AG04449 (cell line): ENCODE data around the gene BBS4.

Source experiments
- CTCF ChIA-PET: fragments of 350-600 bp; formaldehyde crosslinking; extraction: SDS; loops from one replicate; lab custom pipeline; 2021; ENCODE audit warnings: antibody characterized with exemption; lab: Yijun Ruan, JAX
- POLR2A ChIA-PET: fragments of 400-600, 350-600 bp; formaldehyde crosslinking; extraction: SDS; loops from one replicate; lab custom pipeline; 2020; ENCODE audit warnings: antibody characterized with exemption, inconsistent platforms; lab: Yijun Ruan, JAX
- DNase-seq: peaks from one replicate; pipeline ENCODE4 v3.0.0-alpha.2; 2010; ENCODE audit warnings: low read depth, low spot score
- H3K4me3 ChIP-seq: 2 replicates; pipeline ENCODE4 v1.5.1; 2011; ENCODE audit warnings: low read depth, mild to moderate bottlenecking, control low read depth, low read length
- TF ChIP-seq, protein P1 (sequence below): IDR thresholded peaks from one replicate; pipeline ENCODE4 v1.5.1; 2011; ENCODE audit warnings: mild to moderate bottlenecking, moderate library complexity, low read length, control low read depth, inconsistent platforms; ENCODE audit not compliant: insufficient read depth; ENCODE audit errors: missing control alignments

The BBS4 gene

DNA sequence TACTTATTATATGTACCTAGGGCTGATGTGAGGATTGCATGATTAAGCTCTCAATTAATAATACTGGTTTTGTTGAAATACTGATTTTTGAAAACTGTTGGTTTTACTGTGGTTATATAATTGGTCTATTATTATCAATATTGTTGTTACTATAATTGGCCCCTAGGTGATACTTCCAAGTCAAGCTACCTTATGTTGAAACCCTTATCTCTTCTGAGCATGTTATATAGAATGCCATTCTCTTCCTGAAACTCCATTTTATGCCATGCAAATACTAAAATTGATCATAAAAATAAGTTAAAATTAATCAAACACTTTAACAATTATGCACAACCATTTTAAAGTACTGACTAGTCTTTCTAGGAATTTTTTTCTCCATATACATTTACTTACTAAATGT is 46.1 kb downstream of the BBS4 start:
- CTCF ChIA-PET: interaction anchor here (9.4 kb wide), 1 partner anchor 11 kb away, joined by 118 read pairs; no protein-coding TSS in a partner anchor
- DNase-seq: no peak
- TF ChIP-seq, protein P1, sequence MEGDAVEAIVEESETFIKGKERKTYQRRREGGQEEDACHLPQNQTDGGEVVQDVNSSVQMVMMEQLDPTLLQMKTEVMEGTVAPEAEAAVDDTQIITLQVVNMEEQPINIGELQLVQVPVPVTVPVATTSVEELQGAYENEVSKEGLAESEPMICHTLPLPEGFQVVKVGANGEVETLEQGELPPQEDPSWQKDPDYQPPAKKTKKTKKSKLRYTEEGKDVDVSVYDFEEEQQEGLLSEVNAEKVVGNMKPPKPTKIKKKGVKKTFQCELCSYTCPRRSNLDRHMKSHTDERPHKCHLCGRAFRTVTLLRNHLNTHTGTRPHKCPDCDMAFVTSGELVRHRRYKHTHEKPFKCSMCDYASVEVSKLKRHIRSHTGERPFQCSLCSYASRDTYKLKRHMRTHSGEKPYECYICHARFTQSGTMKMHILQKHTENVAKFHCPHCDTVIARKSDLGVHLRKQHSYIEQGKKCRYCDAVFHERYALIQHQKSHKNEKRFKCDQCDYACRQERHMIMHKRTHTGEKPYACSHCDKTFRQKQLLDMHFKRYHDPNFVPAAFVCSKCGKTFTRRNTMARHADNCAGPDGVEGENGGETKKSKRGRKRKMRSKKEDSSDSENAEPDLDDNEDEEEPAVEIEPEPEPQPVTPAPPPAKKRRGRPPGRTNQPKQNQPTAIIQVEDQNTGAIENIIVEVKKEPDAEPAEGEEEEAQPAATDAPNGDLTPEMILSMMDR: no peak
- POLR2A ChIA-PET: no interaction called here
- H3K4me3 ChIP-seq: no peak overlapping the region

DNA sequence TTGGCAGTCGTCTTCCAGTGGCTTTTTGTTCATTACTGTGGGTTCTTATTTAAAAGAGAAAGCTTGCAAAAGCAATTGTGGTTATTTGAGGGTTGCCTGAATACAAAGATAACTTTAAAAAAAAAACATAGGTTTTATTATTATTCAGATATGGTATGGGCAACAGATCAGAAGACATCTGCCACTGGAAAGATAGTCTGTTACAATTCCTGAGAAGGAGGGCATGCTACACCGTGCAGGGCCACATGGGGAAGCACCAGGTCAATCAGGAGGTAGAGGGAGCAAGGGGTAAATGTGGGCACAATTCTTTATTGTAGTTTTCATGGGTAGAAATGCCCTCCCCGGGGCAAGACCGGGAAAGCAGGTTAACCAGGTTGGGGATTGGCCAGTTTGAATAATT is 46.5 kb downstream of the BBS4 start:
- ChIA-PET POLR2A (no interaction called here), CTCF (interaction anchor here (9.4 kb wide), 1 partner anchor 12 kb away, joined by 118 read pairs; no protein-coding TSS in a partner anchor)
- DNase-seq: no peak
- TF ChIP-seq, protein P1: no peak
- H3K4me3 ChIP-seq: no peak overlapping the region

DNA sequence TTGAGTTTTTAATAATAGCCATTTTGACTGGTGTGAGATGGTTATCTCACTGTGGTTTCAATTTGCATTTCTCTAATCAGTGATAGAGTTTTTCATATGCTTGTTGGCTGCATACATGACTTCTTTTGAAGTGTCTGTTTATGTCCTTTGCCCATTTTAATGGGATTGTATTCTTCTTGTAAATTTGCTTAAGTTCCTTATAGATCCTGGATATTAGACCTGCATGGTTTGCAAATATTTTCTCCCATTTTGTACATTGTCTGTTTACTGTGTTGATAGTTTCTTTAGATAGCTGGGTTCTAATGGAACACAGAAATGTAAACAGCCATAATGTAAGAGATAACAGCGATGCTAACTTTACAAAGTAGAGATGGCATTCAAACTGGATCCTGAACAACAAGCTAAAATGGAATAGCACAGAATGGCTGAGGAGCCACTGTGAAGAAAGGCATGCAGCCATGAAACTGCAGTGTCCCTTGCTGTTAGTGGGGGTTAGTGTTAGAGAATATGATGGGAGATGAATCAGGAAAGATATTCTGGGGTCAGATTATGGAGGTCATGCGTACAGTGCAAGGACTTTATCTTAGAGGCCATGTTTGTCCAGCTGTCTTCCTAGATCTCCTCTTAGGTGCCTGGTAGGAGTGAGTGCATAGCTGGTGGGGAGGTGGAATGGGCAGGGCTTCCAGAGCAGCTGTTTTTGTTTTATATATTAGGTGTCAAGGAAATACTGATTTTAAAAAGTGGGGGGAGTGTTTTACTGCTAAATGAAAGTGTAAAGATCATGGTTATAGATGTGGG is 48.1 kb downstream of the BBS4 start:
- ChIA-PET POLR2A (interaction anchor here (0.6 kb wide), 1 partner anchor 48 kb away, joined by 5 read pairs; no protein-coding TSS in a partner anchor), CTCF (interaction anchor here (1.4 to 9.4 kb wide), 2 partner anchors 13 to 15 kb away, joined by 4 to 118 read pairs; no protein-coding TSS in a partner anchor)
- TF ChIP-seq, protein P1: no peak
- no peak for DNase-seq
- H3K4me3 ChIP-seq: no peak overlapping the region

DNA sequence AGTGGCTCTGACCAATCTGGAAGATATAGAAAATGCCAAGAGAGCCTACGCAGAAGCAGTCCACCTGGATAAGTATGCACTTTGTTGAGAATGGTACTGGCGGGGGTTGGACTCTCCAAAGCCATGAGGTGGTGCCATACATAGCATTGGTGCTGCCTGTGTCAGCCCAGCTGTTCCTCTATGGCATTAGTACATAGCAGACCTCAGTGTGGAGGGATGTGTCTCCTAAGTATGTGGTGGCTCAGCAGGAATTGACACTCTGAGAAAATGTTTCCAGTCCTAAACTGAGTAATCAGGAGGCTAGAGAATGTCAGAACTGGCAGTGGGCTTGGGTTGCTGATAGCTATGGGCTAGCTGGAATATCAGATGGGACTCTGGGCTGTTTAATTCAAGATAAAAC is 49.1 kb downstream of the BBS4 start:
- H3K4me3 ChIP-seq: no peak overlapping the region
- no peak for DNase-seq
- TF ChIP-seq, protein P1: no peak
- ChIA-PET CTCF (interaction anchor here (9.4 kb wide), 1 partner anchor 14 kb away, joined by 118 read pairs; no protein-coding TSS in a partner anchor), POLR2A (interaction anchor here (0.7 kb wide), 1 partner anchor 15 kb away, joined by 3 read pairs; no protein-coding TSS in a partner anchor)

DNA sequence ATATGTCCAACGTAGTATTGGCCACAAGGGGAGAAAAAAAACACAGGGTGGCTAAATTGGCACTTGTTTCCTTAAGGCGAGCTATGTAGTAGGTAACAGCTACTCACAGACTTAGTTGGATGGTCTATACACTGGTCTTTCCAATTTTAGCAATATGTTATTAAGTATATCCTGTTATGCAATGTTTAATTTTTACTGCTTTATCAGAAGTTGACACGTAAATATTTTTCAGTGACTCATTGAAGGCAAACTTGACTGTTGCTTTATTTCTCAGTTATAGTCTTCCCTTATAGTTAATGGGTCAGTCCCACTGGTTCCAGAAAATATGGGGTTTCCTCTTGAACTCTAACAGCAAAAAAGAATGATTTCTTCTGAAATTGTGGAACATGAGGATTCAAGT is 51.1 kb downstream of the BBS4 start:
- POLR2A ChIA-PET: no interaction called here

More for the DNA sequence above, 51.1 kb downstream of the BBS4 start:
- TF ChIP-seq, protein P1: no peak
- no peak overlapping the region for H3K4me3 ChIP-seq
- CTCF ChIA-PET: interaction anchor here (1.0 to 9.4 kb wide), 2 partner anchors 16 to 19 kb away, joined by 3 to 118 read pairs; no protein-coding TSS in a partner anchor
- no peak for DNase-seq
